HEK293 (cell line): ENCODE results near the gene KRTAP10-7.
"Not testable (repeated sequence)": the region's sequence is repeated elsewhere in the genome, so short reads cannot be mapped to it uniquely, and the experiment has no call there.

Source experiments
- ZNF473 ChIP-seq: fragments of 450-650 bp; formaldehyde crosslinking; IDR thresholded peaks from 2 replicates; pipeline ENCODE4 v1.5.1; 2017; ENCODE audit warnings: missing biosample characterization, missing genetic modification characterization
- ZNF704 ChIP-seq: fragments of 450-650 bp; formaldehyde crosslinking; IDR thresholded peaks from 2 replicates; pipeline ENCODE4 v1.5.1; 2016; ENCODE audit warnings: missing biosample characterization, missing genetic modification characterization
- TF ChIP-seq, protein P1 (sequence below): fragments of 450-650 bp; formaldehyde crosslinking; IDR thresholded peaks from 2 replicates; pipeline ENCODE4 v1.5.1; 2016; ENCODE audit warnings: missing biosample characterization, missing genetic modification characterization

DNA sequence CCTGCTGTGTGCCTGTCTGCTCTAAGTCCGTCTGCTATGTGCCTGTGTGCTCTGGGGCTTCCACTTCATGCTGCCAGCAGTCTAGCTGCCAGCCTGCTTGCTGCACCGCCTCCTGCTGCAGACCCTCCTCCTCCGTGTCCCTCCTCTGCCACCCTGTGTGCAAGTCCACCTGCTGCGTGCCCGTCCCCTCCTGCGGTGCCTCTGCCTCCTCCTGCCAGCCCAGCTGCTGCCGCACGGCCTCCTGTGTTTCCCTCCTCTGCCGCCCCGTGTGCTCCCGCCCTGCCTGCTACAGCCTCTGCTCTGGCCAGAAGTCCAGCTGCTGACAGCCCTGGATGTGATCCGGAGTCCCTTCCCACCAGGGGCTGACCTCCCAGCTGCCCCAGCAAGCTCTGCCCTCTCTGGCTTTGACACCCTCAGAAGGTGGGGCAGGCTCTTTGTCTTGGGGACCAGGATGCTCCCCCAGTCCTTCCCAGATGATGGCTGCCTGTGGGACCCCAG lies 37.5 kb downstream of the KRTAP10-7 start:
- TF ChIP-seq, protein P1, sequence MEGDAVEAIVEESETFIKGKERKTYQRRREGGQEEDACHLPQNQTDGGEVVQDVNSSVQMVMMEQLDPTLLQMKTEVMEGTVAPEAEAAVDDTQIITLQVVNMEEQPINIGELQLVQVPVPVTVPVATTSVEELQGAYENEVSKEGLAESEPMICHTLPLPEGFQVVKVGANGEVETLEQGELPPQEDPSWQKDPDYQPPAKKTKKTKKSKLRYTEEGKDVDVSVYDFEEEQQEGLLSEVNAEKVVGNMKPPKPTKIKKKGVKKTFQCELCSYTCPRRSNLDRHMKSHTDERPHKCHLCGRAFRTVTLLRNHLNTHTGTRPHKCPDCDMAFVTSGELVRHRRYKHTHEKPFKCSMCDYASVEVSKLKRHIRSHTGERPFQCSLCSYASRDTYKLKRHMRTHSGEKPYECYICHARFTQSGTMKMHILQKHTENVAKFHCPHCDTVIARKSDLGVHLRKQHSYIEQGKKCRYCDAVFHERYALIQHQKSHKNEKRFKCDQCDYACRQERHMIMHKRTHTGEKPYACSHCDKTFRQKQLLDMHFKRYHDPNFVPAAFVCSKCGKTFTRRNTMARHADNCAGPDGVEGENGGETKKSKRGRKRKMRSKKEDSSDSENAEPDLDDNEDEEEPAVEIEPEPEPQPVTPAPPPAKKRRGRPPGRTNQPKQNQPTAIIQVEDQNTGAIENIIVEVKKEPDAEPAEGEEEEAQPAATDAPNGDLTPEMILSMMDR (tag by site-specific recombination): not testable (repeated sequence)
- not testable (repeated sequence) for TF ChIP-seq ZNF473 (tag by site-specific recombination); ZNF704
